Immature natural killer cell (primary cell): ENCODE results near the gene MRPS24. TPM values are rescaled to one million over a fixed set of nuclear protein-coding genes. Genes with fewer than 3 reads are reported as not detected.
"Not testable (repeated sequence)": the region's sequence is repeated elsewhere in the genome, so short reads cannot be mapped to it uniquely, and the experiment has no call there.

Source experiments
- DNase-seq, 3 donors: peaks; one replicate each; pipeline ENCODE4 v3.0.0; 2022; ENCODE audit warnings: mixed read lengths in 1 of 3
- H3K27ac Mint-ChIP-seq, 6 donors: one replicate each; pipeline ENCODE4 v1.8.0; 2020; ENCODE audit warnings: mixed read lengths in 6 of 6, mild to moderate bottlenecking in 5 of 6, inconsistent platforms in 4 of 6, moderate library complexity in 3 of 6
- H3K27me3 Mint-ChIP-seq, 3 donors: one replicate each; pipeline ENCODE4 v1.8.0; 2020 to 2021; ENCODE audit warnings: low read depth in 3 of 3, mild to moderate bottlenecking in 3 of 3, mixed read lengths in 3 of 3, moderate library complexity in 3 of 3, inconsistent platforms in 1 of 3
- H3K36me3 Mint-ChIP-seq, 3 donors: one replicate each; pipeline ENCODE4 v1.8.0; 2020; ENCODE audit warnings: mixed read lengths in 3 of 3, inconsistent platforms in 2 of 3, mild to moderate bottlenecking in 2 of 3
- H3K4me1 Mint-ChIP-seq, 2 donors: one replicate each; pipeline ENCODE4 v1.8.0; 2020; ENCODE audit warnings: inconsistent platforms in 2 of 2, mild to moderate bottlenecking in 2 of 2, mixed read lengths in 2 of 2, moderate library complexity in 1 of 2
- H3K4me3 Mint-ChIP-seq, 5 donors: one replicate each; pipeline ENCODE4 v1.8.0; 2020; ENCODE audit warnings: mild to moderate bottlenecking in 5 of 5, mixed read lengths in 5 of 5, inconsistent platforms in 3 of 5, moderate library complexity in 3 of 5
- H3K9me3 Mint-ChIP-seq, 6 donors: one replicate each; pipeline ENCODE4 v1.8.0; 2020; ENCODE audit warnings: mild to moderate bottlenecking in 6 of 6, mixed read lengths in 6 of 6, inconsistent platforms in 4 of 6, moderate library complexity in 3 of 6
- polyA plus RNA-seq, 3 donors: library from polyadenylated mRNA; unstranded; fragments of 300-500 nt; fragmentation: Illumina TruSeq; gene quantifications; one replicate each; pipeline ENCODE4 v1.2.3, GENCODE V29; 2021

MRPS24 gene
- polyA plus RNA-seq, 3 donors from 2014 or later = 101 to 123 (median 114) TPM

DNA sequence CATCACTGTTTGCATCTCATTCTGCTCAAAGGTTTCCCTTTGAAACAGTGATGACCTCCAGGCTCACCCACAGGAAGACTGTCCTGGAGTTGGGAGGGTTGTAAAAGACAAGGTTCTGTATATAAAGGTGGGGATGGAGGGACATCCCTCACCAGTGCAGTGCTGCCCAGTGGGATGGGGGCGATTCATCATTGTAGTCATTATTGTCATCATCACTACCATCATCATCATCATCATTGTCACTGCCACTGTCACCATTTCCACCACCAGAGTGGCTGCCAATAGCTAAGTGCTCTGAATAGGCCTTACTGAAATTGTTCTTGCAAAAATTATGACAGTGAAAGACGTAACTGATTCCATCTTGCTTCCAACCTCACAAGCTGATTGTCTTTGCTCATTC is 24.7 kb downstream of the MRPS24 start:
- DNase-seq = no peak
- H3K27ac Mint-ChIP-seq = no peak overlapping the region
- H3K36me3 Mint-ChIP-seq = no peaks in the 10 kb centered on the region
- peaks cover 2 to 5% (median 2%) of the 10 kb centered on the region in 3 donors for H3K27me3 Mint-ChIP-seq
- H3K4me3 Mint-ChIP-seq = no peak overlapping the region
- peaks cover 2% of the 10 kb centered on the region in 2 donors for H3K4me1 Mint-ChIP-seq
- H3K9me3 Mint-ChIP-seq = no peaks in the 10 kb centered on the region

DNA sequence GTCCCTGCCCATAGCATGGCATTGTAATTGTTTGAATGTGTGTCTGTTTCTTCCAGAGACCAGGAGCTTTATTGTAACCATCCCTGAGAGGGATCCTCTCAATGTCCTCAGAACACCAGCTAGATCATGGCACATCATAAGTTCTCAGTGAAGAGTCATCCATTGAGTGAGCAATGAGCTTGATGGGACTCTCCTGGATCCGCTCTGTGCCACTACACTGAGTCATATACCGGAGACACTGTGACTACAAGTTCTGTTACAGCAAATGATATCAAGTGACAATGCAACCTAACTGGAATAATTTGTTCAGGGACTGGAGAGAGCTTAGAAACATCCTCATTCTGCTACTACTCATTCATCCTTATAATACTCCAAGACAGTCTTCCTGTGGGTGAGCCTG is 25.1 kb downstream of the MRPS24 start:
- H3K9me3 Mint-ChIP-seq = no peaks in the 10 kb centered on the region
- DNase-seq = no peak
- no peak overlapping the region for H3K4me3 Mint-ChIP-seq
- H3K36me3 Mint-ChIP-seq = no peaks in the 10 kb centered on the region
- H3K27ac Mint-ChIP-seq = no peak overlapping the region
- peaks cover under 1 to 2% of the 10 kb centered on the region in 2 donors for H3K4me1 Mint-ChIP-seq
- peaks cover 2 to 5% (median 2%) of the 10 kb centered on the region in 3 donors for H3K27me3 Mint-ChIP-seq

DNA sequence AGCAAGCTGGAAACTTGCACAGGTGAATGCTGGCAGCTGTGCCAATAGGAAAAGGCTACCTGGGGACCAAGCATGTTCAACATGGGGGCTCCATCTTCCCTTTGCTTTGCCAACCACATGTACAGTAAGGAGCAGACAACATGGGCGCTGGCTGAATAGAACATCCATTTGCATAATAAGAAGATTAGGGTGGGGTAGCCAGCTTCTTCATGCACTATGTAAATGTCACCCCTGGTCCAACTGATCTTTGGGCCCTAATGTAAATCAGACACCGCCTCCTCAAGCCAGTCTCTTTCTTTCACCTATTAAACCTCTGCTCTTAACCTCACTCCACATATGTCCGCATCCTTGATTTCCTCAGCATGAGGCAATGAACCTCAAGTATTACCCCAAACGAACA is 26.0 kb downstream of the MRPS24 start:
- Mint-ChIP-seq H3K27ac (no peak overlapping the region), H3K4me1 (peaks cover 6 to 10% of the 10 kb centered on the region in 2 donors), H3K4me3 (no peak overlapping the region), H3K27me3 (peaks cover 2 to 5% (median 2%) of the 10 kb centered on the region in 3 donors), H3K36me3 (no peaks in the 10 kb centered on the region), H3K9me3 (no peaks in the 10 kb centered on the region)
- no peak for DNase-seq

DNA sequence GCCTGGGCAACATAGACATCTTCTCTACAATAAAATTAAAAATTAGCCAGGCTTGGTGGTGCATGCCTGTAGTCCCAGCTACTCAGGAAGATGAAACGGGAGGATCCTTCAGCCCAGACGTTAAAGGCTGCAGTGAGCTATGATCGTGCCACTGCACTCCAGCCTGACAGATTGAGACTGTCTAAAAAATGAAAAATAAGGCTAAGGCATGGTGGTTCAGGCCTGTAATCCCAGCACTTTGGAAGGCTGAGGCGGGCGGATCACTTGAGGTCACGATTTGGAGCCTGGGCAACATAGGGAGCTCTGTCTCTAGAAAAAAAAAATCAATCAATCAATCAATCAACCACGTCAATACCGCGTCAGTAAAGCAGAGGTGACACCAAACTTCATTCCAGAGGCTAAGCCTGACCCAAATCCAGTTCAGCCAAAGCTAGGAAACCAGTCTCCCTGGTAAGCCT is 31.1 kb downstream of the MRPS24 start:
- Mint-ChIP-seq H3K27ac (no peak overlapping the region), H3K27me3 (peaks cover 2 to 7% (median 7%) of the 10 kb centered on the region in 3 donors), H3K36me3 (no peaks in the 10 kb centered on the region), H3K9me3 (no peaks in the 10 kb centered on the region), H3K4me1 (peaks cover 18 to 22% of the 10 kb centered on the region in 2 donors), H3K4me3 (peak overlapping the region; percentile 46 to 82 (median 72))
- no peak for DNase-seq

DNA sequence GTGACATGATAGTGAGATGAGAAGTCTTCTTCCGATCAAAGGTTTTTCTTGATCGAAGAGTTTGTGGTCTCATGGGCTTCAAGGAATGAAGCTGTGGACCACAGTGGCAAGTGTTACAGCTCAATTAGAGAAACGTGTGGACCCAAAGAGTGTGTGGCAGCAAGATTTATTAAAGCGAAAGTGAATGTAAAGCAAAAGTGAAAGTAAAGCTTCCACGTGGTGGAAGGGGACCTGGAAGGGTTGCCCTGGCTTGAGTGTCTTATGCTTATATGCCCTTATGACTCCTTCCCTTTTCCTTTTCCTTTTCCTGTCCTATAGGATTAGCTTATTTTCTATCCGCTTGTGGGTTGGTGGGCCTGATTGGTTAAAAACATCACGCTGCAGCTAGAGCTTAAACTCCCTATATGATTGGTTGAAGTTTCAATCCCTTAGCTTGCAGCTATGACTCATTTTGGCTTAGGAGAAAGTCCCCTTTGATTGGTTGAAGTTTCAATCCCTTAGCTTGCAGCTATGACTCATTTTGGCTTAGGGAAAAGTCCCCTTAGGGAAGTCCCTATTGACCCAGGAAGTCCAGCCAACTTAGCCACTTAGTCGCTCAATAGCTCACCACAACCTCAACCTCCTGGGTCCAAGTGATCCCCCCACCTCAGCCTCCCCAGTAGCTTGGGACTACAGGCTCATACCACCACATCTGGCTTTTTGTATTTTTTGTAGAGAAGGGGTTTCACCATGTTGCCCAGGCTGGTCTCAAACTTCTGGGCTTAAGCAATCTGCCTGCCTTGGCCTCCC is 34.7 kb downstream of the MRPS24 start:
- H3K4me1 Mint-ChIP-seq = peaks cover 18 to 22% of the 10 kb centered on the region in 2 donors
- H3K4me3 Mint-ChIP-seq = peak overlapping the region; percentile 78 to 96 (median 87)
- H3K36me3 Mint-ChIP-seq = no peaks in the 10 kb centered on the region
- peak overlapping the region; percentile 76 to 94 (median 86) for H3K27ac Mint-ChIP-seq
- peaks cover 0 to 5% (median 5%) of the 10 kb centered on the region in 3 donors for H3K27me3 Mint-ChIP-seq
- DNase-seq = peak; percentile 57 to 65 (median 59)
- no peaks in the 10 kb centered on the region for H3K9me3 Mint-ChIP-seq

DNA sequence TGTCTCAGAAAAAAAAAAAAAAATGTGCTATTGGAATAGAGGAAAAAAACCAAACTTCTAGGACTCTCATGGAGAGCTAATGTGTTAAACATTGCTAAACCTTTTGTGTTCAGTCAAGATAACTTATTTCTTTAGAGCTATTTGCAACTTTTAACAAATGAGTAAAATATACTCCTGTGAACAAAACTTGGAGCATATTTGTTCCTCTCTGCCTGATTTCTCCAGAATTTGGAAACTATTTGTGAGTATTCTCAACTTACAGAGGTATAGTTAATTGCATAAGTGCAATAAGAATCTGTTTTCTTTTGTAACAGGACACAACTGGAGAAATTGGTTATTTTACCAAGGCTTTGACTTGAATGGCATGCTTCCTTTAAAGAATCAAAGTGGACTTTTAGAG is 38.4 kb downstream of the MRPS24 start:
- H3K27ac Mint-ChIP-seq, DNase-seq, H3K4me3 Mint-ChIP-seq, H3K27me3 Mint-ChIP-seq, H3K36me3 Mint-ChIP-seq, H3K9me3 Mint-ChIP-seq: not testable (repeated sequence)
- H3K4me1 Mint-ChIP-seq = peaks cover 12% of the 10 kb centered on the region in 2 donors

DNA sequence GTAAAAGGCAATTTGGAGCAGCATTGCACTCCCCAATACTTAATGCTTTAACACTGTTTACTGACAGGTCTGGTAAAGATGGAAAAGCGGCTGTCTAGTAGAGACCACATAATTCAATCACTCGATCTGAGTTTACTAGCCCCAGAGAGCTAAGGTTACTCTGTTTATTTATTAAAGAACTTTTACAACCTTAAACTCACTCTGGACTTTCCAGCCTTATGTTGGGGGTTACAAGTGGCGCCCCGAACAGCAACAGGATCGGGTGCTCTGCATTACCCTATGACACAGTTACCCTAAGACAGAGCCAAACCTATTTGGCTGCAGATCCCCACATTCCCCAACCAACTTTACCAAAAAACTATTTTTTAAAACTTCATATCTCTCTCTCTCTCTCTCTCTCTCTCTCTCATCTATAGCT is 43.9 kb downstream of the MRPS24 start:
- no peak overlapping the region for H3K4me3 Mint-ChIP-seq
- no peak overlapping the region for H3K27ac Mint-ChIP-seq
- peaks cover 0 to 3% (median 0%) of the 10 kb centered on the region in 3 donors for H3K36me3 Mint-ChIP-seq
- H3K9me3 Mint-ChIP-seq = no peaks in the 10 kb centered on the region
- H3K4me1 Mint-ChIP-seq = no peaks in the 10 kb centered on the region
- peaks cover 2 to 7% (median 4%) of the 10 kb centered on the region in 3 donors for H3K27me3 Mint-ChIP-seq
- DNase-seq = no peak

DNA sequence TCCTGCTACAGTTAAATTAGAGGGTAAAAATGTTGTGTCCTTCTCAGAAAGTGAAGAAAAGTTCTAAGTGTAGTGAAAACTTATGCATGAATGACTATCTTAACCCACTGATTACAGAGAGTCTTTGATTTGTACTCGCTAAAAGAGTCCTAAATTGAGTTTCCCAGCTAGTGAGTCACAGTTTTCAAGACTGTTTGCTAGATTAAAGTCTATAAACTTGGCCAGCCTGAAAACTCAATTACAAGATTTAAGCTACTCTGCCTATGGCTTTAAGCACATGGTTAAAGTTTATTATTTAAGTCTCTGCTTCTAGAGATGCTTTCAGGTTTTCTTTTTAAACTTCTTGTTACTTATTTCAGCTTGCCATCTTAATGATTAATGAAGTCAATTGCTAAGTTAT is 44.4 kb downstream of the MRPS24 start:
- no peak for DNase-seq
- peaks cover 4 to 7% (median 4%) of the 10 kb centered on the region in 3 donors for H3K27me3 Mint-ChIP-seq
- no peaks in the 10 kb centered on the region for H3K4me1 Mint-ChIP-seq
- peaks cover 0 to 3% (median 0%) of the 10 kb centered on the region in 3 donors for H3K36me3 Mint-ChIP-seq
- no peaks in the 10 kb centered on the region for H3K9me3 Mint-ChIP-seq
- no peak overlapping the region for H3K4me3 Mint-ChIP-seq
- no peak overlapping the region for H3K27ac Mint-ChIP-seq

DNA sequence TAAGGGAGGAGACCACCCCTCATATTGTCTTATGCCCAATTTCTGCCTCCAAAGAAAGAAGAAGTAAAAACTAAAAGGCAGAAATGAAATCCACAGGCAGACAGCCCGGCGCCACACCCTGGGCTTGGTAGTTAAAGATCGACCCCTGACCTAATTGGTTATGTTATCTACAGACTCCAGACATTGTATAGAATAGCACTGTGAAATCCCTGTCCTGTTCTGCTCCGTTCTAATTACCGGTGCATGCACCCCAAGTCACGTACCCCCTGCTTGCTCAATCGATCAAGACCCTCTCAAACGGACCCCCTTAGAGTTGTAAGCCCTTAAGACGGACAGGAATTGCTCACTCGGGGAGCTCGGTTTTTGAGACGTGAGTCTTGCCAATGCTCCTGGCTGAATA is 44.8 kb downstream of the MRPS24 start:
- not testable (repeated sequence) for H3K27me3 Mint-ChIP-seq, H3K4me1 Mint-ChIP-seq, DNase-seq, H3K27ac Mint-ChIP-seq, H3K9me3 Mint-ChIP-seq, H3K4me3 Mint-ChIP-seq, H3K36me3 Mint-ChIP-seq

DNA sequence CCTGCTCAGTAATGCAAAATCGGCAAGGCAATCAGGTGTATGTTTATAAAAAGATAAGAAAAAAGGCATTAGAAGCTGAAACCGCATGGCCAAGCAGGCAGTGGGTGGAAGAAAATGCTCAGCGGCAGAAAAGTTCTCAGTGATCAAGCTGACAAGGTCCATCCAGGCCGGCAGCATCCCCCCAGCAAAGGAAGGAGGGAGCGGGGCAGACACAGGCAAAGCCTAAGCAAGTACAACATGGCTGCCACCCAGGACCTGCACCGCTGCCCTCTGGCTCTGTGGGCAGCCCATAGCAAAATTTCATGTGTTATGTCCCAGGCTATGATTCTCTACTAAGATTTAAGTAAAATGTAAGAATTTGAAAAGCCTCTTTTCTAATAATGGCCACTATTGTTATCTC is 45.4 kb downstream of the MRPS24 start:
- no peak for DNase-seq
- Mint-ChIP-seq H3K36me3 (peaks cover 0 to 3% (median 0%) of the 10 kb centered on the region in 3 donors), H3K27ac (no peak overlapping the region), H3K9me3 (no peaks in the 10 kb centered on the region), H3K4me3 (no peak overlapping the region), H3K27me3 (peaks cover 4 to 9% (median 5%) of the 10 kb centered on the region in 3 donors), H3K4me1 (no peaks in the 10 kb centered on the region)

DNA sequence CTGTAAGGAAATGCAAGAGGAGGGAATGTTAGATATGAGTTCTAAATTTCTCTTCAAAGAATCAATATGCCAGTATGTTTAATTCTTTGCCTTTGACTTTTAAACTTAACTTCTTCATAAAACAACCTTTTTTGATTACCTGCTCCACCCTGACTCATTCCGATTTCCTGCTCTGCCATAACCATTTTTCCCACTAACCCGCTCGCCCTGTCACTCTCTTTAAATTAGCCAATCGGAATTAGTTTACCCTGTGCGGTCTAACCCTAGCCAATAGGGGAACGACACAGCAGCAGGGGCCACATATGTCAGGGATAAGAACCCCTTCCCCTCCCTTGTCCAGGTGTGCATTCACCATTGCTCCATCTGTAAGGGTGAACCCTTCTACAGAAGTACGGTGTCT is 45.9 kb downstream of the MRPS24 start:
- not testable (repeated sequence) for H3K27me3 Mint-ChIP-seq, H3K9me3 Mint-ChIP-seq, H3K36me3 Mint-ChIP-seq, H3K4me1 Mint-ChIP-seq, H3K4me3 Mint-ChIP-seq, H3K27ac Mint-ChIP-seq, DNase-seq

Other genes starting within 250 kb of the MRPS24 start
- 10 to 100 TPM; 48.2 to 99.7 (median 77.1) TPM for gene COA1, start 140.0 kb downstream of the MRPS24 start, polyA plus RNA-seq
- 10 to 100 TPM; 51.0 to 72.3 (median 51.0) TPM for gene BLVRA, start 110.8 kb downstream of the MRPS24 start, polyA plus RNA-seq
- 10 to 100 TPM in 2 of 3 donors, 1 to 10 TPM in 1; 9.4 to 18.9 (median 10.9) TPM for gene URGCP, start 37.1 kb upstream of the MRPS24 start, polyA plus RNA-seq
- 10 to 100 TPM in 2 of 3 donors, 1 to 10 TPM in 1; 6.2 to 11.5 (median 10.6) TPM for gene UBE2D4, start 56.9 kb upstream of the MRPS24 start, polyA plus RNA-seq
- gene SPDYE1, start 128.4 kb upstream of the MRPS24 start, polyA plus RNA-seq = under 1 TPM in 1 of 3 donors, not detected in 2; 0.22 TPM
- gene DBNL, start 175.2 kb upstream of the MRPS24 start, polyA plus RNA-seq = 100 to 1,000 TPM; 237 to 306 (median 285) TPM
- not detected for gene PGAM2, start 196.1 kb upstream of the MRPS24 start, polyA plus RNA-seq
- 10 to 100 TPM in 1 of 3 donors, 1 to 10 TPM in 2; 5.1 to 23.3 (median 7.2) TPM for gene POLM, start 213.0 kb upstream of the MRPS24 start, polyA plus RNA-seq
- 1 to 10 TPM in 2 of 3 donors, not detected in 1; 1.5 TPM for gene AEBP1, start 234.8 kb upstream of the MRPS24 start, polyA plus RNA-seq